GM19468 (cell line): ENCODE results near the gene DTD2.
"Not testable (repeated sequence)": the region's sequence is repeated elsewhere in the genome, so short reads cannot be mapped to it uniquely, and the experiment has no call there.

Experiments
- ATAC-seq: cut with Tn5 transposase; IDR thresholded peaks from one replicate; pipeline ENCODE4 v1.9.1; 2021; ENCODE audit warnings: mild to moderate bottlenecking, moderate library complexity, moderate number of reproducible peaks; ENCODE audit not compliant: unreplicated experiment; ENCODE audit errors: extremely low read depth

The DTD2 gene

DNA sequence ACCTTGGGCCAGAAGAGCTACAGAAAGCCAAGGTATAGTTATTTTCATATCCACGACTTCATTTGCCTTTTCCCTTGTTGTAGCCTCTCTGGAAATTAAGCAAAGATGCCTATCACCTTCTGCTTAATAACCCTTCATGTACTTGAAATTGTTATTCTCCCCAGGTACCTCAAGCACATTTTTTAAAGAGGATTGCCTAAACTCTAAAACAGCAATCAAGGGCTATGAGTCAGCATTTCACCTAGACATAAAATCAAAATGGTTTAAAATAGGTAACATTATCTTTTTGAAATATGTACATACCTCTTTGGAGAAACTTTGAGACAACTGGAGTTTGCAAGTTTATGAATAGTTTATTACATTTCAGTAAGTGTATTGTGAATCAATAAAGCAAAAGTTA, 11.6 kb downstream of the DTD2 start:
- ATAC-seq = no peak

DNA sequence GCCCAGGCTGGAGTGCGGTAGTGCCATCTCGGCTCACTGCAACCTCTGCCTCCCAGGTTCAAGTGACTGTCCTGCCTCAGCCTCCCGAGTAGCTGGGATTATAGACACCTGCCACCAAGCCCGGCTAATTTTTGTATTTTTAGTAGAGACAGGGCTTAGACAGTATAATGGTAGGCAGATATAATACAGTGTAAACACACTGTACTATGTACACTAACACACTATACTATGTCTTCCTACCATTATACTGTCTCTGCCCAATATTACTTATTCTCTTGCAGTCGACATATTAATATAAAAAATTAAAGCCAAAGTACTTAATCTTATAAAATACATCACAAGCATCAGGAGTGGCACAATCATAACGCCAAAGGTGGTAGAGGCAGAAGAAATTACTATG, 15.0 kb downstream of the DTD2 start:
- no peak for ATAC-seq

DNA sequence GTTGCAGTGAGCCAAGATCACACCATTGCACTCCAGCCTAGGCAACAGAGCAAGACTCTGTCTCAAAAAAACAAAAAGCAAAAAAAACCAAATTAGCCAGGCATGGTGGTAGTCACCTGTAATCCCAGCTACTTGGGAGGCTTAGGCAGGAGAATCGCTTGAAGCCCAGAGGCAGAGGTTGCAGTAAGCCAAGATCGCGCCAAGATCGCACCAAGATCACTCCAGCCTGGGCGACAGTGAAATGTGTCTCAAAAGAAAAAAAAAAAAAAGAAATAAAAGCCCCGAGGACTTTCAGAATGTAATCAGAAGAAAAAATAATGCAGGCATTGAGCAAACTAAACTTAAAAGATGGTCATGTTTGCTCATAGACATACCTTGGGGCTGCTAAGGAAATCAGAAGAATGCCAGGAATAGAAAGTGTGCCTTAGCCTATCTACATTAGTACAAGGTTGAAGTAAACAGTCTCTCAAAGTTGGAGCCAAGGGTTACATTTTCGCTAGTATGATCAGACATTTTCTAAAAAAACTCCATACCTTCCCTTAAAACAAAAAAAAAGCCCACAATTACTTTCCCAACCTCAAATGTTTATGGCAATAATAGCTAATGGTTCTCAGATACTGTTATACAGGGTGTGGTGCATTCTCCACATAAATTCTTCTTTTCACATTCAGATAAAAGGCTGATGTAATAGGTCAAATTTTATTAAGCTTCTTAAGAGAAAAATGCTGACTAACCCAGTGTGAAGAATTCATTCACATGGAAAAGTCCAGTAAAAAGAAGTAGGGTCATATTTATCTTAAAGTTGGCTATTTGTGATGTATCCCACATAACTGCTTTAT, 15.8 kb downstream of the DTD2 start:
- ATAC-seq = no peak

DNA sequence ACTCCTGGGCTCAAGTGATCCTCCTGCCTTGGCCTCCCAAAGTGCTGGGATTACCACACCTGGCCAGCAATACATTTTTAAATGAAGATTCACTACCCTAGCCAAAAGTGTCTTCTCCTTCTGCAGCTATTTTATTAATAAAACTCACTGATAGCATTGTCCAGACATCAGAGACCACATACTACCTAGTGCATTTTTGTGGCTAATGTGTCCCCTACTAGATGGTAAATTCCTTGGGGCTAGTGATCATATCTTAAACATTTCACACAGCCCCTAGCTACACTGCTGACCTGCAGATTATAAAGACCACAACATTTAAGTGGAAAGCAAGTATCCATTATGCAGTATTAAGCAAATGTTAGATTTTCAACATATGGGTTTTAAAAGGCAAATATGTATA, 17.0 kb downstream of the DTD2 start:
- no peak for ATAC-seq

DNA sequence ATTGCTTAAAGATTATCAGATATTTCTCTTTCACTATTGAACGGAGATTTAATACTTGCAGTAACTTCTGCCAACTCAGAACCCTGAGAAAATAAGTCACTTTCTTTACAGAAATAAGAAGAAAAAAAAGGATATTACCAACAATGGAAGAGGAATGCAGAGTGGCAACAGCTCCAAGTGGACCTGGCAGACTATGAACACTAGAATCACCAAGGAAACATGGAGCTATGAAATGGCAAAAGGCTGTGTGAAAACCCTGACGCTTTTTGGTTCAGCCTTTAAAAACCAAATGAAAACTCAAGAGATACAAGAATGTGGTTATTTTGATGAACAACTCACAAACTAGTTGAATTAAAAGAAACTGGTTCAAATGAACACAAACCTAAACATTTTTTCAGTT, 17.7 kb downstream of the DTD2 start:
- ATAC-seq = no peak

DNA sequence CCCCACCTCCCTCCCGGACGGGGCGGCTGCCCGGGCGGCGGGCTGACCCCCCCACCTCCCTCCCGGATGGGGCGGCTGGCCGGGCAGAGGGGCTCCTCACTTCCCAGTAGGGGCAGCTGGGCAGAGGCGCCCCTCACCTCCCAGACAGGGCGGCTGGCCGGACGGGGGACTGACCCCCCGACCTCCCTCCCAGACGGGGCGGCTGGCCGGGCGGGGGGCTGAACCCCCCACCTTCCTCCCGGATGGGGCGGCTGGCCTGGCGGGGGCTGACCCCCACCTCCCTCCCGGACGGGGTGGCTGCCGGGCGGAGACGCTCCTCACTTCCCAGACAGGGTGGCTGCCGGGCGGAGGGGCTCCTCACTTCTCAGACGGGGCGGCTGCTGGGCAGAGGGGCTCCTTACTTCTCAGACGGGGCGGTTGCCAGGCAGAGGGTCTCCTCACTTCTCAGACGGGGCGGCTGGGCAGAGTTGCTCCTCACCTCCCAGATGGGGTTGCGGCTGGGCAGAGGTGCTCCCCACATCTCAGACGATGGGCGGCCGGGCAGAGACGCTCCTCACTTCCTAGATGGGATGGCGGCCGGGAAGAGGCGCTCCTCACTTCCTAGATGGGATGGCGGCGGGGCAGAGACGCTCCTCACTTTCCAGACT, 20.1 kb downstream of the DTD2 start:
- not testable (repeated sequence) for ATAC-seq

DNA sequence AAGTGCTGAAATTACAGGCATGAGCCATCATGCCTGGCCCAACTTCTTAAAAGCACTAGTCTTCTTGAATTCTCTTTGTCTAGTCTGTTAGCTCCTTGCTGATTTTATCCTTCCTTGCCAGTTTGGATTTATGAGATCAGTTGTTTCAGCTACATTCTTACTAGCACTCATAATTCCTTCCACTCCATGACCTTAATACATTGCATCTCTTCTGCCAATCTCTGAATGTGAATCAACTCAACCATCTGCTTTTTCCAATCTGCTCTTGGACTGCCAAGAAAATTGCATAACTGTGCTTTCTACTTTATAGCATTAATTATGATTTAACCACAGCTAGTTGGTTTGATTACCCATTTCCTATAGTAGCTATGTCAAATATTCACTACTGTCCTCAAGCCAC, 22.0 kb downstream of the DTD2 start:
- no peak for ATAC-seq

DNA sequence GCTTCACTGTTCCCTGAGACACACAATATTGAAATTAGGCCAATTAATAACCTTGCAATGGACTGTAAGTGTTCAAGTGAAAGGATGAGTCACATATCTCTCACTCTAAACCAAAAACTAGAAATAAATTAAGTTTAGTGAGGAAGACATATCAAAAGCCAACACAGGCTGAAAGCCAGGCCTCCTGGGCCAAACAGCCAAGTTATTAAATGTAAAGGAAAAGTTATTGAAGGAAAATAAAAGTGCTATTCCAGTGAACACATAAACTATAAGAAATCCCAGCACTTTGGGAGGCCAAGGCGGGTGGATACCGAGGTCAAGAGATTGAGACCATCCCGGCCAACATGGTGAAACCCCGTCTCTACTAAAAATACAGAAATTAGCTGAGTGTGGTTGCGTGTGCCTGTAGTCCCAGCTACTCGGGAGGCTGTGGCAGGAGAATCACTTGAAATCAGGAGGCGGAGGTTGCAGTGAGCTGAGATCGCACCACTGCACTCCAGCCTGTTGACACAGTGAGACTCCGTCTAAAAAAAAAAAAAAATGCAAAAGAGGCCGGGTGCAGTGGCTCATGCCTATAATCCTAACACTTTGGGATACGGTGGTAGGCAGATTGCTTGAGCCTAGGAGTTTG, 26.6 kb downstream of the DTD2 start:
- ATAC-seq = no peak

DNA sequence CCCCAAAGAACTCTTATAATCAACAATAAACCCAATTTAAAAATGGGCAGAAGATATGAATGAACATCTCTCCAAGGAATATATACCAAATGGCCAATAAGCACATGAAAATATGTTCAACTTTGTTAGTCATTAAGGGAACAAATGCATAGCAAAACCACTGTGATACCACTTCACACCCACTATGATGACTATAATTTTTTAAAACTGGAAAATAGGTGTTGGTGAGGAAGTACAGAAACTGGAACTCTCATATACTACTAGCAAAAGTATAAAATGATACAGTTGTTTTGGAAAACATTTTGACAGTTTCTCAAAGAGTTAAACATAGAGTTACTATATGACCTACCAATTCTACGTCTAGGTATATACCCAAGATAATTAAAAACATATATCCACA, 27.5 kb downstream of the DTD2 start:
- ATAC-seq = no peak

DNA sequence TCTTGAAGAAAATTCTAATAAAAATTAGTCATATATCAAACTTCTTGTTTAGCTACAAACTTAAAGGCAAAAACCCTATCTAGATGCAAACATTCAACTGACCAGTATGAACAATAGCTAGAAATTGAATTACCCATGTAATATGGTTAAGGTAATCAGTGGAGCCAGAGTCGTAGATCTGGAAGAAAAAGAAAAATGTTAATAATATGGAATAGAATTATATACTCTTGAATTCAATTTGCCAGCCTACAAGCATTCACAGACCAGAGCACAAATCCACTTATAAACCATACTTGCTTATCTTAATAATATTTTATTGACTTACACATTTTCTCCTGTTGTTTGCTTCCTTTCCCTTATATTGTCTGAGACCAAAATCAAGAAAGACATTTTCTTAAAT, 29.3 kb downstream of the DTD2 start:
- no peak for ATAC-seq

DNA sequence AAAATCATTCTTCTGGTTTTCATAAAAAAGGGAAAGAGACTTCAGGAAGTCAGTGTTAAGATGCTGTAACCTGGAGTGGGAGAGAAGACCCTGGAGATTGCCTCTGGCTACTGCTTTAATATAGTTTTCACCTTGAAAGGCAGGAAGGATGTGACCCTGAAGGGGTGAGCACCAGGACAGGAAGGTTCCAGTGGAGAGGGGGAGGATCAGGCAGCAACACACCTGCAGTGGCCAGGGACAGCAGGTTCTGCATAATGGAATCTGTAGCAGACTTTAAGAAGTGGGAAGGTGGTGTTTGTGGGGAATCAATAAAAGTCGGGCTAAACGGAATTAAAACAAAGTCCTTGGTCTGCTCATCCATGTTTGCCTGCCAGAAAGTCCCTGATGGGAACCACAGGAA, 30.6 kb downstream of the DTD2 start:
- ATAC-seq = no peak

DNA sequence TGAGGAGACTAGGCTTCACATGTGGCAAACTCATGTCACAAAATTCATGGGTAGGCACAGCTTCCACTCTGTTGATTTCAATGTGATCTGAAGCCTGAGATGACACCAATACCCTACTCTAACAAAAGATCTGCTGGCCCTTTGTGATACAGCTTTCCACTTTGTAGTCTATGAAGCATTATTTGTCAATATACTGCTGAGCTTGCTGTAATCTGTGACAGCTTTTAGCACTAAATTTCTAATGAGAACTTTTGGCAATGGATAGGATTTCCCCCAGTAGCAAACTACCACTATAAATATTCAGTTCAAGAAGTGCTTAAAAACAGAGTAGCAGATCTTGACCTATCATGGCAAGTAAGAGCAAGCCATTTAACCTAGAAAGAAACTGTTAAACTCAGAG, 31.4 kb downstream of the DTD2 start:
- no peak for ATAC-seq

DNA sequence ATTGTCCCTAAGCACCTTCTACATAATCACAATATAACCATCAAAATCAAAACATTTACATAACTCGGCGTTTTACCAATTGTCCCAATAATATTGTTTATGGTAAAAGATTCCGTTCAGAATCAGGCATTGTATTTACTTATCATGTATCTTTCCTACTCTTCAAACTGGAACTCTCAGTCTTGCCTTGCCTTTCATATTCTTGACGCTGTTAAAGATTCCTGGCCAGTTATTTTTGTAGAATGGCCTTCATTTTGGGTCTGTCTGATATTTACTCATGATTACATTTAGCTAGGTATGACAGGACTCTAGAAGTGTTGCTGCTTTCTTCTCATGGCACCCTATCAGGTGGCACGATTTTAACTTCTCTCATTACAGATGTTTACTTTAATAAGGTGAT, 36.1 kb downstream of the DTD2 start:
- ATAC-seq = no peak

DNA sequence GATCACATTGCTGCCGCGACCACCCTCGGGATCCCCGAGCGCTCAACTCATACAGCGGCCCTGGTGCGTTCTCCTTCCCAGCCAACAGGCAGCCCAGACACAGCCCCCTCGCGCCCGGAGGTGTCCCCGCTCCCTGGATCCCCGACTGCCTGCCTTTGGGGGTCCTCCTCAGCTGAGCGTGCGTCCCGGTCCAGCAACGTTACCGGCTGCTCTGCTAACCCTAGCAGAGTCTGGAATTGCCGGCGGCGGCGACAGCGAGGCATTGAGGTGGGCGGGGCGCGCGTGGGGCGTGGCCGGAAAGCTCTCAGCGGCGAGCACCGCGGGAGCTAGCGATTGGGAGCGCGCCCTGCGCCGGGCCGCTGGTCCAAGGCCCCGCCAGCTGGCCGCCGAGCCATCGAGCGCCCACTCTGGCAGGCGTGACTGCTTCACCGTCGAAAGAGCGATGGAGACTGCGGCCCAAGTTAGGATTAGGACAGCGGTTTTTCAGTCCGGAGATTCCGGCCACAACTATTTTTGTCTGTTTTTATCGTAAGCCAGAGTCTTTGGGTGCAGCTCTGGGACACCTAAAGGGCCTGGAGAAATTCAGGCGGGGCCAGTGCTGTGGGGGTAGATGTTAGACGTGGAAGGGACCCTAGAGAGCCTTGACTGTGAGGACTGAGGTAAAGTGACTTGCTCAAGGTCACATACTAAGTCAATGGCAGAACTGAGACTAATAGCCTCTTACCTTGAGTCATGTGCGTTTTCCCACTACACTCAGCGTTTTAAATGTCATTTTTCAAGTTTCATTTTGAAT, 36.8 kb downstream of the DTD2 start, which contains the start of gene HEATR5A:
HEATR5A (minus strand) TSS at position 232 of the 793 bp plus-strand sequence. CDS start 17,575 bp downstream, outside the sequence.
- peak; percentile 89 for ATAC-seq

DNA sequence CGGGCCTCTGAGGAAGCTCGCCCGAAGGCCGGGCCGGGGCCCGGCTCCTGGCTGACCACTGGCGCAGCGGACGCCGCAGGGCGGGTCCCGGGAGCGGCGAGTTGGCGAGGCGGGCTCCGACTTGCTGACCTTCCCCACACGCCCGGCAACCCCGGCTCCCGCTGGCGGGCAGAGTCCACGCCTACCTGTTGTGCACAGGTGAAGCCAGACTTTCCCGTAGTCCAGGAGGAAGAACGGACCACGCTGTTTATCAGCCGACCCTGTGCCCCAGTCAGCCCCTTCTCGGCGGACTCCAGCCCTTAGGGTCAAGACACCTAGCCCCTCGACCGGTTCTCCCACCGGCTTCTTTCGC, 37.4 kb downstream of the DTD2 start:
- ATAC-seq = no peak

DNA sequence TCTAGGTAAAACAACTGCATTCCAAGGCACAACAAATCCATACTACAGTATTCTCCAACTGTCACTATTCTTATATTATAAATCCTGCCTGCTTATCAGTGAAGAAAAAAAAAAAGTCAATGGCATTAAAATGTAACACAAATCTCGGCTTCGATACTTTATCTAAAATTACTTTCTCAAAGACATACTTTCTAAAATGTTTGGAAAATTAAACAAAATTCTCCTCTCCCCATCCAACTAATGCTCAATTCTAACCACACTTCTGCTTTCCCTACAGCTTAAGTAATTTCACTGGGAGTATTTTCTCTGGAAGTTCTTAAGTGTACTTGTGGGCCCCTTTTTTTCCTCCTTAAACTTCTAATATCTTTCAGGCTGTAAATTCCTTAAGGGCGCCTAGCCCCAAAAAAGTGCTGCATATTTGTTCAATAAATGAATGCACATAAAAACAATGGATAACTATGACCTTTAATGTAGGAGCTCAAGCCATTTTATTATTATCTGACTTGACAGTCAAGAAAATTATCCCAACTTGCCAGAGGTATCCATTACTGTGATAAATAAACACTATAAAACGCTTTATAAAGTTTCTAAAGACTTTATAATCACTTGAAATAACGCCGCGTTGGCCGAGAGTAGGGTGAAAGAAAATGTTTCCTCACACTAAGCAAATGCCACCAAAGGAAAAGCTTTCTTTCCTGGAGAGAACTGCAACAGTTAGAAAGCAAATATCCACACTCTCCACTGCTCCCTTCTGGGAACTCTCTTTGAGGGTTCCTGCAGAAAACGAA, 37.9 kb downstream of the DTD2 start:
- no peak for ATAC-seq

DNA sequence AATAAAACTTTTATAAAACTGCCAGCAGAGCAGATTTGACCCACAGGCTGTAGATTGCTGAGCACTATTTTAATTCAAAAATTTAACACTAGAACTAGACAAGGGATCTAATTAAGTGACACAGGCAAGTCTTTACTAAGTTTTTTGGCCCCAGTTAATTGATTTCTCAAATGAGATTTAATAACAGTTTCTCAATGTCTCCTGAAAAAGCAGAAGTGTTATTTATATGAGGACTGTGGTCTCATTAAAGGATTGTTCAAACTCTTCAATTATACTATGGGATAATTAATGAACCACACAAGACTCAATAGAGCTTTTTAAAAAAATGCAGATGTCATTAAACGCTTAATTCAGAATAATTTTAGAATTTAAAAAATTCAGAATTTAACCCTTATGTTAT, 38.9 kb downstream of the DTD2 start:
- ATAC-seq = no peak

DNA sequence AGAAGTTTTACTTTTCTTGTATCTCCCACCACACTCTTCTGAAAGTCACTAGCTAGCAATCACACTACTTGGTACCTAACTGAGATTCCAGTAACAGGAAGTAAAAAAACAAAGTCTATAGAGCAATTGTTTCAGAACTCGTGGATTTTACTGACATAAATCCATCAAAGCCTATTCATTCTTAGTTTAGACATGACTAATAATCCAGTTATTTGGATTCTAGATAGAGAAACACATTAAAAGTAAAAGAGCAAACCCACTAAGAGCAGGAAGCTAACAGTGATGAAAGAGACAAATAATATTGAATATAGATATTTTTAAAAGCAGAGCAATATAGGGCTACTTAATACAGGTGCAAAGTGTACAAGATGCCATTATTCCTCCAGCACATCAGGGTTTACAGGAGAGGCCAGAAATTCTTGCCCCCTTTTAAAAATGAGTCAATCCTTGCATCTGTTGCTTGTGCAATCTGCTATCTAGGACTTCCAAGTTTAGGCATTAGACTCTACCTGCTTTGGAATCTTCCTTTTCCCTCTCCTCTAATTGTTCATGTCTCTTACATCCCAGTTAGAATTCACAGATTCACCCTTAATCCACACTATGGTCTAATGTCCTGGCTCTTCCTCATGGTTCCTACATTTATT, 43.0 kb downstream of the DTD2 start:
- ATAC-seq = no peak

DNA sequence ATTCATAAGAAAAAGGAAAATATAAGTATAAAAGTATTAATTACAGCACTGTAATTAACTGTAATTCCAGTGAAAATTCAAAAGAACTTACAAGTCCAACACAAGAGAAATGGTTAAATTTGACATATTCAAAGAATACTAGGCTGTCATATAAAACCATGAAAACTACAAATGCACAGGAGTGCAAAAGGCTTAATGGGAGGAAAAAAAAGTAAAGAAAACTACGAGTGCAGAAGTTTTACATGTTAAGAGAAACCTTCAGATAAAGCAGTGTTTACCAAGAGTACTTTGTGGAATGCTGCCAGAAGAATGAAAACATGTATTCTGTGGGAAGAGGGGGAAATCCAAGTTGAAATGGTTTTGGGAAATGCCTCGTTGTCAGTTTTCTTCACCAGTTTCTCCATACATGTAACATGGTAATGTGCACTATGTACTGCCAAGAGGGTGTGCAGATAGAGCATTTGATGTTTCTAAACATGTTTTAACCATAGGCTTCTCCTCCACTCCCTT, 46.0 kb downstream of the DTD2 start:
- no peak for ATAC-seq
